Occipital lobe (tissue), 2 donors: ENCODE measurements around the gene CMTM2. TPM values are rescaled to one million over a fixed set of nuclear protein-coding genes. Genes with fewer than 3 reads are reported as not detected.
"Not testable (repeated sequence)": the region's sequence is repeated elsewhere in the genome, so short reads cannot be mapped to it uniquely, and the experiment has no call there.

Source experiments
- DNase-seq: peaks from one replicate; lab custom pipeline; 2025; lab: John Stamatoyannopoulos, UW
- total RNA-seq: library from RNA; depleted of rRNA; stranded (reverse); fragments of >200 nt; gene quantifications from one replicate; pipeline ENCODE4 v1.2.3, GENCODE V29; 2014

The CMTM2 gene
- total RNA-seq, 1 donor from 2014 or later, result not detected

GRCh38 chr16:66552286-66553177, 26.7 kb upstream of the CMTM2 start, which contains the start of gene CKLF:
CKLF (plus strand) TSS chr16:66552576; CDS start chr16:66552716, 140 bp downstream.
- peak; percentile 85 for DNase-seq

- no peak for DNase-seq
These were observed 26.0 kb upstream of the CMTM2 start for GRCh38 chr16:66553223-66553622.

- no peak for DNase-seq
These were observed 25.2 kb upstream of the CMTM2 start for GRCh38 chr16:66554021-66554420.

- no peak for DNase-seq
These were observed 24.8 kb upstream of the CMTM2 start for GRCh38 chr16:66554495-66554894.

- DNase-seq, result no peak
These were observed 19.2 kb upstream of the CMTM2 start for GRCh38 chr16:66560107-66560506.

- no peak for DNase-seq
These were observed 17.7 kb upstream of the CMTM2 start for GRCh38 chr16:66561381-66562080.

GRCh38 chr16:66562409-66562808, 16.9 kb upstream of the CMTM2 start:
- DNase-seq, result no peak

GRCh38 chr16:66562986-66563385, 16.3 kb upstream of the CMTM2 start:
- DNase-seq, result no peak

GRCh38 chr16:66563574-66564334, 15.5 kb upstream of the CMTM2 start:
- DNase-seq, result no peak

GRCh38 chr16:66566051-66566901, 13.0 kb upstream of the CMTM2 start, which contains the start of gene CMTM1:
CMTM1 (plus strand) TSS chr16:66566439; CDS start chr16:66566514, 75 bp downstream.
- no peak for DNase-seq

- DNase-seq, result not testable (repeated sequence)
These were observed 12.0 kb upstream of the CMTM2 start for GRCh38 chr16:66567270-66567669.

GRCh38 chr16:66568355-66568754, 10.9 kb upstream of the CMTM2 start:
- no peak for DNase-seq

GRCh38 chr16:66569131-66569530, 10.1 kb upstream of the CMTM2 start:
- no peak for DNase-seq

- no peak for DNase-seq
These were observed 9.3 kb upstream of the CMTM2 start for GRCh38 chr16:66569827-66570405.

GRCh38 chr16:66572356-66572755, 6.9 kb upstream of the CMTM2 start:
- no peak for DNase-seq

- DNase-seq, result no peak
These were observed 5.2 kb upstream of the CMTM2 start for GRCh38 chr16:66574081-66574480.

GRCh38 chr16:66574531-66574930, 4.7 kb upstream of the CMTM2 start:
- no peak for DNase-seq

- no peak for DNase-seq
These were observed 4.2 kb upstream of the CMTM2 start for GRCh38 chr16:66575060-66575459.

GRCh38 chr16:66576296-66576695, 3.0 kb upstream of the CMTM2 start:
- DNase-seq, result no peak

- DNase-seq, result no peak
These were observed 1.4 kb downstream of the CMTM2 start for GRCh38 chr16:66580605-66581209.
